GM19043 (cell line): Measurements from ENCODE around the gene POLD2.

Source experiments
- ATAC-seq: cut with Tn5 transposase; IDR thresholded peaks from one replicate; pipeline ENCODE4 v1.9.1; 2021; ENCODE audit warnings: low read depth; ENCODE audit not compliant: unreplicated experiment

The POLD2 gene

GRCh38 chr7:44067064-44067951 lies 56.0 kb downstream of the POLD2 start:
- no peak for ATAC-seq

GRCh38 chr7:44066494-44067063 lies 56.8 kb downstream of the POLD2 start:
- ATAC-seq = no peak

- no peak for ATAC-seq
Measured at GRCh38 chr7:44066111-44066460, 57.3 kb downstream of the POLD2 start.

- no peak for ATAC-seq
Measured at GRCh38 chr7:44065431-44066110, 57.8 kb downstream of the POLD2 start, which contains the start of gene PGAM2. Gene PGAM2 (minus strand): TSS chr7:44065567. CDS start chr7:44065529, 38 bp downstream.

GRCh38 chr7:44064791-44065430 lies 58.4 kb downstream of the POLD2 start:
- no peak for ATAC-seq
